Measurements from ENCODE around the gene CFAP97D2.
A peak's percentile ranks its signal among the peaks of the same experiment; 100 is the strongest.

CFAP97D2 gene

GRCh38 chr13:114229506-114229905, 50.4 kb downstream of the CFAP97D2 start:
- no peak for DNase-seq (ENCODE audit: extremely low spot score)
- TF ChIP-seq, protein P1, sequence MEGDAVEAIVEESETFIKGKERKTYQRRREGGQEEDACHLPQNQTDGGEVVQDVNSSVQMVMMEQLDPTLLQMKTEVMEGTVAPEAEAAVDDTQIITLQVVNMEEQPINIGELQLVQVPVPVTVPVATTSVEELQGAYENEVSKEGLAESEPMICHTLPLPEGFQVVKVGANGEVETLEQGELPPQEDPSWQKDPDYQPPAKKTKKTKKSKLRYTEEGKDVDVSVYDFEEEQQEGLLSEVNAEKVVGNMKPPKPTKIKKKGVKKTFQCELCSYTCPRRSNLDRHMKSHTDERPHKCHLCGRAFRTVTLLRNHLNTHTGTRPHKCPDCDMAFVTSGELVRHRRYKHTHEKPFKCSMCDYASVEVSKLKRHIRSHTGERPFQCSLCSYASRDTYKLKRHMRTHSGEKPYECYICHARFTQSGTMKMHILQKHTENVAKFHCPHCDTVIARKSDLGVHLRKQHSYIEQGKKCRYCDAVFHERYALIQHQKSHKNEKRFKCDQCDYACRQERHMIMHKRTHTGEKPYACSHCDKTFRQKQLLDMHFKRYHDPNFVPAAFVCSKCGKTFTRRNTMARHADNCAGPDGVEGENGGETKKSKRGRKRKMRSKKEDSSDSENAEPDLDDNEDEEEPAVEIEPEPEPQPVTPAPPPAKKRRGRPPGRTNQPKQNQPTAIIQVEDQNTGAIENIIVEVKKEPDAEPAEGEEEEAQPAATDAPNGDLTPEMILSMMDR (IDR thresholded peaks at IDR 0.05; ENCODE audit: control extremely low read depth, extremely low read depth, low read depth, missing control alignments) = no peak
- POLR2A ChIA-PET = no interaction called here
- CTCF ChIA-PET = interaction anchor here (1.0 kb wide), 1 partner anchor 10 kb away, joined by 3 read pairs; no protein-coding TSS in a partner anchor

GRCh38 chr13:114230117-114230516, 51.1 kb downstream of the CFAP97D2 start:
- ChIA-PET CTCF (no interaction called here), POLR2A (no interaction called here)
- DNase-seq (ENCODE audit: extremely low spot score) = no peak
- TF ChIP-seq, protein P1 (IDR thresholded peaks at IDR 0.05; ENCODE audit: control extremely low read depth, extremely low read depth, low read depth, missing control alignments) = no peak

DNA sequence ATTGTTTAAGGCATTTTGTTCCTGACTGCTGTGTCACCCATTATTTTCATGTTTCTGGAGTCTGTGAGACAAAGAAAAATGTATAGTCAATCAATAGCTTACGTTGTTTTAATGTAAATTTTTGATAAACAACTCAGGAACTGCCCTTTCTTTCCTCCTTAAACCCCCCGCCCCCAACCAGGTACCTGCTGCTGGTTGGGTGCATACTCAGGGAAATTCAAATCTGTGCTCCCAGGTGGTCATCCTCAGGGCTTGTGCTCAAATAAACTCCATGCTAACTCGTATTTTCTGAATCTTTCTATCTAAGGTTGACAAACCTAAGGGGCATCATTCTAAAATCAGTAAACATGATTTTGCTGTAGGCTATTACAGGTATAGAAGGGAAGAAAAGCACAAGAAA, 51.5 kb downstream of the CFAP97D2 start:
- ChIA-PET POLR2A (no interaction called here), CTCF (no interaction called here)
- TF ChIP-seq, protein P1 (IDR thresholded peaks at IDR 0.05; ENCODE audit: control extremely low read depth, extremely low read depth, low read depth, missing control alignments) = no peak
- no peak for DNase-seq (ENCODE audit: extremely low spot score)

DNA sequence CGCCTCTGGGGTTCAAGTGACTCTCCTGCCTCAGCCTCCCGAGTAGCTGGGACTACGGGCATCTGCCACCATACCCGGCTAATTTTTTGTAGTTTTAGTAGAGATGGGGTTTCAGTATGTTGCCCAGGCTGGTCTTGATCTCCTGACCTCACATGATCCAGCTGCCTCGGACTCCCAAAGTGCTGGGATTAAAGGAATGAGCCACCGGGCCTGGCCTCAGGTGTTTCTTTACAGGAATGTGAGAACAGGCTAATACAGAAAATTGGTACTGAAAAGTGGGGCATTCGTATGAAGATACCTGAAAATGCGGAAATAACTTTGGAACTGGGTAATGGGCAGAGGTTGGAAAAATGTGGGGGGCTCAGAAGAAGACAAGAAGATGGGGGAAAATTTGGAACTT, 52.8 kb downstream of the CFAP97D2 start:
- no peak for DNase-seq (ENCODE audit: extremely low spot score)
- CTCF ChIA-PET = no interaction called here
- POLR2A ChIA-PET = no interaction called here
- TF ChIP-seq, protein P1 (IDR thresholded peaks at IDR 0.05; ENCODE audit: control extremely low read depth, extremely low read depth, low read depth, missing control alignments) = no peak

GRCh38 chr13:114234266-114234644, 55.2 kb downstream of the CFAP97D2 start:
- POLR2A ChIA-PET = no interaction called here
- TF ChIP-seq, protein P1 (IDR thresholded peaks at IDR 0.05; ENCODE audit: control extremely low read depth, extremely low read depth, low read depth, missing control alignments) = no peak
- no peak for DNase-seq (ENCODE audit: extremely low spot score)
- CTCF ChIA-PET = no interaction called here

DNA sequence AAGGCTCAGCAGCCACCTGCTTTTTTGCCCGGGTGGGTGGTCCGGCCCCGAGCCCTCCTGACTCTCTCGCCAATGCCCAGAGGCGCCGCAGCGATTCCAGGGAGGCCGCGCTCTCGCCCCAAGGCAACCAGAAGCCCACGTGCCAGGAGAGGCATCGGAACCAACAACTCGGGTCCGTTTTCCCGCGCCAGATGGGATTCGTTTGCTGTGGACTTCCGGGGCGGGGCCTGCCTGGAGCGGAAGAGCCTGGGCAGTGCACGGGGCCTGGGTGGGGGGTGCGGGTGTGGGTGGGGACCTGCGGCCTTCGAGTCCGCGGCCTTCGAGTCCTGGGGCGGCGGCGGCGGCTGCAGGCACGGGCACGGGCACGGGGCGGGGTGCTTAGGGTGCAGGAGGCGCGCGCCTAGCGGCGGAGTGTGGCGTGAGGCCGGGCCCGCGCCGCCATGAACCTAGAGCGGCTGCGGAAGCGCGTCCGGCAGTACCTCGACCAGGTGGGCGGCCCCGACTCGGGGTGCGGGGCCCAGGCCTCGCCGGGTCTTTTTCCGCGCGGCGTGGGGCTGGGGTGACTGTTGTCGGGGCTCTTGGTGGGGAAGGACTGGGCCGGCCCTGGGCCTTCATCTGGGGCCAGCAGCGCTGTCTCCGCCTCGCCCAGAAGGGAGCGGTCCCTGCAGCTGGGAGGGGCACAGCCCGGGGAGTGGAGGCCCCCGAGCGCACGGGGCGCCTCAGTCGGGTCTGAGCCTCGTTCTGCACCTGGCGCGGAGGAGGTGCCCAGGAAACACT, 55.8 kb downstream of the CFAP97D2 start, which contains the start of gene CDC16:
Gene CDC16, plus strand, starts transcription at position 253 of the 777 bp plus-strand sequence. Its CDS starts 188 bp downstream, at position 441.
- TF ChIP-seq, protein P1 (IDR thresholded peaks at IDR 0.05; ENCODE audit: control extremely low read depth, extremely low read depth, low read depth, missing control alignments) = no peak
- CTCF ChIA-PET = interaction anchor here (1.2 kb wide), 1 partner anchor 356 kb away, joined by 3 read pairs; no protein-coding TSS in a partner anchor
- POLR2A ChIA-PET = no interaction called here
- peak; percentile 94 for DNase-seq (ENCODE audit: extremely low spot score)
